ENCODE measurements around the gene SLC25A45. TPM values are rescaled to one million over a fixed set of nuclear protein-coding genes. Genes with fewer than 3 reads are reported as not detected.
A peak's percentile ranks its signal among the peaks of the same experiment; 100 is the strongest.

The SLC25A45 gene
- total and polyA plus RNA-seq, 8 donors: 8.4 to 17.0 (median 11.8) TPM

- Histone ChIP-seq H3K27me3 (no peaks in the 10 kb centered on the region), H3K9me3 (no peaks in the 10 kb centered on the region), H3K4me3 (peak overlapping the region in 1 of 2 donors; percentile 80), H3K27ac (peak overlapping the region; percentile 99 to 100), H3K4me1 (peaks cover 49 to 63% of the 10 kb centered on the region in 2 donors), H3K36me3 (peaks cover 0 to 12% of the 10 kb centered on the region in 2 donors)
- TF ChIP-seq CTCF (IDR thresholded peaks at IDR 0.05): no peak
- intact Hi-C loops (cut with DNase I): loop anchor here in 1 of 2 donors (5.0 kb wide), 1 partner anchor 89 kb away; no protein-coding TSS in a partner anchor
- ATAC-seq: no peak
- peak in 3 of 4 donors; percentile 64 to 84 (median 68) for DNase-seq
Measured at GRCh38 chr11:65417702-65418430, 35.4 kb upstream of the SLC25A45 start.

DNA sequence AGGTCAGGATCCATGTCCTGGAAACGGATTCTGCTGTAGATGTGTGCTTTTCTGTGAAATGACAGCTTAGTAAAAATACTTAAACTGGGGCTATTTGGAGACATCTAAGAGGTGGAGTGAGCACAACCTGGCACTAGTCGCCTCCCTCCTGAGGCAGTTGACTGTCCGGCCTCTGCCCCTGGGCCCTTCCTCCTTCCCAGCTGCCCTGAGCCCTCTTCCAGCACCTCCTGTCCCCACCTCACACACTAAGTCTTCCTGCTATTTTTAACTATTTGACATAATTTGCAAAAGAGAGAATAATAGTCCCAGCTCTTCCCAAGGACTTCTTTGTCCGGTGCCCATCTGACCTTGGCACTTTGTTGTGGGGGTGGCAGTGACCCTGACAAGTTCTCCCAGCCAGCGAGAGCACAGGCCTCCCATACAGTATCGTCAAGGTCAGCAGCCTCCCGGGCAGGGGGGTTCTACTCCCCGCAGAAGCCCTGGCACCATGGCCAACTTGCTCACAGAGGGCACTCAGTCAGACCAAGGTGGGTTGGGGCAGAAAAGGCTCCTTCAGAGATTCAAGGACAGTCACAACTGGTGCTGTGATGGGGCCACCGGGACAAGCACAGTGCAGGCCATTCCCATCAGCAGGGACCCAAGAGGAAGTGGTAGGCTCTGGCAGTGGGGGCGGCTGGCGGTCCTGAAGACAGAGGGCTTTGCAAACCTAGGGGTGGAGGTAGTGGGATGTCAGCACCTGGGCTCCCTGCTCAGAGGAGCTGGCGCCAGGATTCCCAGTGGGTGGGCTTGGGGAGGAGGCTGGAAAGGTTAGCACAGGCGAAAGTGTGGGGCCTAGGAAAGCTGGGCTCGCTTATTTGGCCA, 34.6 kb upstream of the SLC25A45 start:
- Histone ChIP-seq H3K4me3 (peak overlapping the region in 1 of 2 donors; percentile 80), H3K27ac (peak overlapping the region; percentile 99 to 100), H3K36me3 (peaks cover 0 to 20% of the 10 kb centered on the region in 2 donors), H3K4me1 (peaks cover 49 to 63% of the 10 kb centered on the region in 2 donors), H3K9me3 (no peaks in the 10 kb centered on the region), H3K27me3 (no peaks in the 10 kb centered on the region)
- no peak for TF ChIP-seq CTCF (IDR thresholded peaks at IDR 0.05)
- intact Hi-C loops (cut with DNase I): loop anchor here in 1 of 2 donors (5.0 kb wide), 1 partner anchor 90 kb away; no protein-coding TSS in a partner anchor
- DNase-seq: peak in 2 of 4 donors; percentile 61 to 86
- no peak for ATAC-seq

- H3K9me3 ChIP-seq: no peaks in the 10 kb centered on the region
- no peaks in the 10 kb centered on the region for H3K27me3 ChIP-seq
- H3K27ac ChIP-seq: peak overlapping the region; percentile 99 to 100
- H3K4me1 ChIP-seq: peaks cover 49 to 60% of the 10 kb centered on the region in 2 donors
- peak overlapping the region in 1 of 2 donors; percentile 80 for H3K4me3 ChIP-seq
- H3K36me3 ChIP-seq: peaks cover 0 to 27% of the 10 kb centered on the region in 2 donors
- peak; percentile 98 to 99 for TF ChIP-seq CTCF (IDR thresholded peaks at IDR 0.05)
- ATAC-seq (peak; percentile 56), DNase-seq (peak; percentile 81 to 99 (median 92))
- intact Hi-C loops (cut with DNase I): loop anchor here in 1 of 2 donors (5.0 kb wide), 1 partner anchor 91 kb away; no protein-coding TSS in a partner anchor
Measured at GRCh38 chr11:65416341-65416824, 33.9 kb upstream of the SLC25A45 start.

- Histone ChIP-seq H3K4me3 (peak overlapping the region in 1 of 2 donors; percentile 80), H3K27ac (peak overlapping the region in 1 of 2 donors; percentile 100), H3K9me3 (no peaks in the 10 kb centered on the region), H3K36me3 (peaks cover 0 to 34% of the 10 kb centered on the region in 2 donors), H3K4me1 (peaks cover 45 to 54% of the 10 kb centered on the region in 2 donors), H3K27me3 (no peaks in the 10 kb centered on the region)
- peak in 2 of 4 donors; percentile 32 to 67 for DNase-seq
- ATAC-seq: no peak
- no peak for TF ChIP-seq CTCF (IDR thresholded peaks at IDR 0.05)
- intact Hi-C loops (cut with DNase I): loop anchor here in 1 of 2 donors (5.0 kb wide), 1 partner anchor 92 kb away; no protein-coding TSS in a partner anchor
Measured at GRCh38 chr11:65415499-65416340, 33.3 kb upstream of the SLC25A45 start.

All from left lung (tissue), 10 donors.